ENCODE results near the gene TXNRD1. TPM values are rescaled to one million over a fixed set of nuclear protein-coding genes. Genes with fewer than 3 reads are reported as not detected.

The TXNRD1 gene
- total and polyA plus RNA-seq, 2 of the 8 experiments (the other 6 are each of a cell fraction or from before 2014, with no cell fraction given), result 56.8 to 127 TPM

- TF ChIP-seq JUND (IDR thresholded peaks at IDR 0.05; ENCODE audit: low read length), result no peak
Observed at GRCh38 chr12:104215638-104216297, at the start of gene TXNRD1 (continued).

Data from H1 (cell line).